GM19324 (cell line): ENCODE results near the gene PSMD4.
"Not testable (repeated sequence)": the region's sequence is repeated elsewhere in the genome, so short reads cannot be mapped to it uniquely, and the experiment has no call there.

ENCODE experiments used
- ATAC-seq: cut with Tn5 transposase; IDR thresholded peaks from one replicate; pipeline ENCODE4 v1.9.1; 2021; ENCODE audit warnings: mild to moderate bottlenecking, moderate library complexity; ENCODE audit not compliant: unreplicated experiment, low FRiP score

PSMD4 gene

GRCh38 chr1:151267760-151268159 is 13.2 kb downstream of the PSMD4 start:
- no peak for ATAC-seq

DNA sequence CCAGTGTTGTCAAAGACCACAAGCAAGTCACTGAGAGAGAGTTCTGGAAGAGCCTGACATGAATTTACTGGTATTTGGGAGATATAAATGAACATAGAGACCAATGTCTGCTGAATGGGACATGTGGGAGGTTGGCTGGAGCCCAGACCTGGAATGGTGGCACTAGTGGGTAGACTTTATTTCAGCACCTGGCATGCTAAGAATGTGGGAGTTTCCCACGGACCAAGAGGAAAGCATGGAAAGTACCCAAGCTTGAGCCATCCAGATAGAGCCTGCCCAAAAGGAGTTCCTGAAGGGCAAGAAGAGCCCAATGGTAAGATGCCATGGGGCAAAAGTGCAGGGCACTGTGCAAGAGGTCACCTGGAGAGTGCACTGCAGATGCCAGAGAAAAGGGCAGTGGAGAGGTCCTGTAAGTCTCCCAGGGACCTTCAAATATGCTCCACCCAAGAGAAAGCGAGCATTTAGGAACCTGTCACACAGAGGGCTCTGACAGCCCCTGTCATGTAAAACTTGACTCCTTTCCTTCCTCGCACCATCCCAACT is 19.5 kb downstream of the PSMD4 start:
- no peak for ATAC-seq

GRCh38 chr1:151275341-151275740 is 20.8 kb downstream of the PSMD4 start:
- not testable (repeated sequence) for ATAC-seq

- no peak for ATAC-seq
Measured at GRCh38 chr1:151277249-151277648, 22.7 kb downstream of the PSMD4 start.

GRCh38 chr1:151281225-151281968 is 26.9 kb downstream of the PSMD4 start:
- ATAC-seq = peak; percentile 36

- ATAC-seq = peak; percentile 88
Measured at GRCh38 chr1:151281969-151282882, 27.7 kb downstream of the PSMD4 start, which contains the start of gene ZNF687. Gene ZNF687 (plus strand): TSS chr1:151282299. CDS start chr1:151286292, 3,993 bp downstream.

DNA sequence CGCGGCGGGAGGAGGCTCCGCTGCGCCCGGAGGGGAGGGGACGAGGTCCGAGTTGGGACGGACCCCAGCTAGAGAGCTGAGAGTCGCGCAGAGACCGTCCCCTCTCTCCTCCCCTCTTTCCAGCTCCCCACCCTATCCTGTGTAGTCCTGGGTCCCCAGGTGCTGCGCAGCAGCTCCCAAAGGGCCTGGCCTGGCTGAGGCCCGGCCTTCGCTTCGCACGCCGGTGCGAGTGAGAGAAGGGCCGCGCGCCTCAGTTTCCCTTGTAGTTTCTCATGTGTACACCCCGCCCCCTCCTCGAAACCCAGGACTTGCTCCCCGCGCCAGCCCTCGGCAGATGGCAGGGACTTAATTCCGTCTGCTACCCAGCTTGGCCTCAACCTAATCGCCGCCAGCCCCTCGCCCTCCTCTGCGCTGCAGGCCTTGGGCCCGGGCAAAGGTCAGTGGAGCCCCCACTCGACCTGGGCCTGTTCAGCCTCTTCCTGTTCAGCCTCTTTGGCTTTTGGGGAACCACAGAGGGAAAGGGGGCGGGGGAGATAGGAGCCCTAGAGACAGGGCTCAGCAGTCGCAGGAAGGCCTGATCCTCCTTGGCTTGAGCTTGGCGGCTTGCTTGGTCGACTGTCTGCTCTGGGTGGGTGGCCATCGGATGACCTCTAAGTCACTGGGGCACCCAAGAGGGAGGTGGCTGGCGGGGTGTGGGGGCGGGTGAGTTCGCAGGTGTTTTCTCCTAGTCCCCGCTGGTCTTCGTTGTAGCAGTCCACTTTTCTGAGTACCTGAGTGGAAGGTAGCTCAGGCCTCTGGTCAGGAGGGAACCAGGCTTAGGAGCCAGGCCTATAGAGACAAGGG is 28.6 kb downstream of the PSMD4 start:
- ATAC-seq = no peak

DNA sequence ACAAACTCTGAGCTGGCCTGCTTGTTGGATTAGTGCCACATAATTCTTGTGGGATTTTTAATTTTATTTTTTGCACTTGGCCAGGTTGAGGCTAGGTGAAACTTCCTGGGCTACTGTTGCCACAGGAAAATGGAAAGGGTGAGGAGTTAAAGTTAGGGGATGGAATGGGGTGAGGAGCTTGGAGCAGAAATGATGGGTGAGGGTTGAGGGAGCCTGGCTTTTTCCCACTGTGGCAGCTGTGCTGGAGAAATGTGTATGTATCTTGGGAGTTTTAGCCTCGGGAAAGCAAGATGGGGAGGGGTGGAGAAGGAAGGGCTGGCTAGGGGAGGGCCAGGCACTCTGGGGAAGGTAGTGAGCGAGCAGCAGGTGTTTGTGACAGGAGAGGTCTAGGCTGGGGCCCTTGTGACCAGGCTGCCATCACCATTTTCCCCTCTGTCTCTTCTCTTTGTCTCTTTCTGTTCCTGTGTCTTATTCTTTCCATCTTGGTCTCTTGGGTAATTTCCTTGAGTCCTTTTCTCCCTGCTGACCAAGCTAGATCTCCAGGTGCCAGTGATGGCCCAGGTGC is 29.6 kb downstream of the PSMD4 start:
- ATAC-seq = no peak

- no peak for ATAC-seq
Measured at GRCh38 chr1:151286619-151287340, 32.2 kb downstream of the PSMD4 start.

DNA sequence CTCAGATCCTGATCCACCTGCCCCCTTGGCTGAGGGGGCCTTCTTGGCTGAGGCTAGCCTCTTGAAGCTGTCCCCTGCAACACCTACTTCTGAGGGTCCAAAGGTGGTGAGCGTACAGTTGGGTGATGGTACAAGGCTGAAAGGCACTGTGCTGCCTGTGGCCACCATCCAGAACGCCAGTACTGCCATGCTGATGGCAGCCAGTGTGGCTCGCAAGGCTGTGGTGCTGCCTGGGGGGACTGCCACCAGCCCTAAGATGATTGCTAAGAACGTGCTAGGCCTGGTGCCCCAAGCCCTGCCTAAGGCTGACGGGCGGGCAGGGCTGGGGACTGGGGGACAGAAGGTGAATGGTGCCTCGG is 32.8 kb downstream of the PSMD4 start:
- ATAC-seq = no peak

GRCh38 chr1:151287767-151288500 is 33.4 kb downstream of the PSMD4 start:
- no peak for ATAC-seq

GRCh38 chr1:151288502-151288901 is 34.0 kb downstream of the PSMD4 start:
- ATAC-seq = no peak

DNA sequence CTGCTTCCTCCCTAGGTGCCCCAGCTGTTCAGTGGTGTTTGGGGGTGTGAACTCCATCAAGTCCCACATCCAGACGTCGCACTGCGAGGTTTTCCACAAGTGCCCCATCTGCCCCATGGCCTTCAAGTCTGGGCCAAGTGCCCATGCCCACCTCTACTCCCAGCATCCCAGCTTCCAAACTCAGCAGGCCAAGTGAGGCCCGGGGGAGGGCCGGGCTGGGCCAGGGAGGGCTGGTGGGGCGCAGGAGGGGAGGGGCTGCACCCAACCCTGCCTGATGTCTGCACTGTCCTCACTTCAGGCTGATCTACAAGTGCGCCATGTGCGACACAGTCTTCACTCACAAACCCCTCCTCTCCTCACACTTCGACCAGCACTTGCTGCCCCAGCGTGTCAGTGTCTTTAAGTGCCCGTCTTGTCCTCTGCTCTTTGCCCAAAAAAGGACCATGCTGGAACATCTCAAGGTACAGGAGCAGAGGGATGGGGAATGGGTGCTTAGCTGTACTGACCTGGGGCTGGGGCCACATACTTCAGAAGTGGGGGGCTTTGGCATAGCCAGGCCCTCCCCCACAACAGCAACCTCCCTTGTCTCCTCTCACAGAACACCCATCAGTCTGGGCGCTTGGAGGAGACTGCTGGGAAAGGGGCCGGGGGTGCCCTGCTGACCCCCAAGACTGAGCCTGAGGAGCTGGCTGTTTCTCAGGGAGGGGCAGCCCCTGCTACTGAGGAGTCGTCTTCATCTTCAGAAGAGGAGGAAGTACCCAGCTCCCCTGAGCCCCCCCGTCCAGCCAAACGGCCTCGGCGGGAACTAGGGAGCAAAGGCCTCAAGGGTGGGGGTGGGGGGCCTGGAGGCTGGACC is 34.8 kb downstream of the PSMD4 start:
- no peak for ATAC-seq

DNA sequence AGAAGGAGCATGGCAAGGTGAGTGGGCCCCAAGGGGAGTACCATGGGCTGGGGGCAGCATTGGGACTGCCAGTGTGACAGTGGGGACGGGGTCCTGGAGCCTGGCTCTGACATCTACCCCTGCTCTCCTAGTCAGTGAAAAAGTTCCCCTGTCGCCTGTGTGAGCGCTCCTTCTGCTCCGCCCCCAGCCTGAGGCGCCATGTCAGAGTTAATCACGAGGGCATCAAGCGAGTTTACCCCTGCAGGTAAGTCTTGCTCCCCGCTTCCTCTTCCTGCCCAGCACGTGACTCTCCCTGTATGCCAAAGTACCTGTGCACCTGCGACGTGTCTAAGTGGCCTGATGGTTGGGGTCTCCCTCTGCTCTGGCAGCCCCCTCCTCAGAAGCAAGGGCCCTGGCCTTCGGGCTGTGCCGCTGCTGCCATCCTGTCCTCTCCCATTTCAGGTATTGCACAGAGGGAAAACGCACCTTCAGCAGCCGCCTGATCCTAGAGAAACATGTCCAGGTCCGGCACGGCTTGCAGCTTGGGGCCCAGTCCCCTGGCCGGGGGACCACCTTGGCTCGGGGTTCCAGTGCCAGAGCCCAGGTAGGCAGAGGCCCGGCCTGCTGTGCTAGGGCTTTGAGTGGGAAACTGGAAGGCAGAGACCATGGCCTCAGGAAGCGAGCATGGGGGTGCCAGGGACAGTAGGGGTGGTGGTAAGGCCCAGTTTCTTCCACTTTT is 35.6 kb downstream of the PSMD4 start:
- no peak for ATAC-seq

DNA sequence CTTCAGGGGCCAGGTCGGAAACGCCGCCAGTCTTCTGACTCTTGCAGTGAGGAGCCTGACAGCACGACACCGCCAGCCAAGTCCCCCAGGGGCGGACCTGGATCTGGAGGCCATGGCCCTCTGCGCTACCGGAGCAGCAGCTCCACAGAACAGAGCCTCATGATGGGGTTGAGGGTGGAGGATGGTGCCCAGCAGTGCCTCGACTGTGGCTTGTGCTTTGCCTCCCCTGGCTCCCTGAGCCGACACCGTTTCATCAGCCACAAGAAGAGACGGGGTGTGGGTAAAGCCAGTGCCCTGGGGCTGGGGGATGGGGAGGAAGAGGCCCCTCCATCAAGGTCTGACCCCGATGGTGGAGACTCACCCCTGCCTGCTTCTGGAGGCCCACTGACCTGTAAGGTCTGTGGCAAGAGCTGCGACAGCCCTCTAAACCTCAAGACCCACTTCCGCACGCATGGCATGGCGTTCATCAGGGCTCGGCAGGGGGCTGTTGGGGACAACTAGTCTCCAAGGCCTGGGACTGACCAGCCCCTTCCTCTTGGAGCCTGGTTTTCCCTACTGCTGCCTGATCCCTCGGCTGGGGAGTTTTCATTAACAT is 36.3 kb downstream of the PSMD4 start:
- no peak for ATAC-seq

- no peak for ATAC-seq
Measured at GRCh38 chr1:151292207-151293030, 37.9 kb downstream of the PSMD4 start.
